Posterior vena cava (tissue), 2 donors: ENCODE results near the gene LDLRAP1. TPM values are rescaled to one million over a fixed set of nuclear protein-coding genes. Genes with fewer than 3 reads are reported as not detected.
"Not testable (repeated sequence)": the region's sequence is repeated elsewhere in the genome, so short reads cannot be mapped to it uniquely, and the experiment has no call there.

Source experiments
- DNase-seq: peaks from one replicate; pipeline ENCODE4 v3.0.0-alpha.2; 2020; ENCODE audit warnings: low spot score
- intact Hi-C, 2 donors: fragments of 100-400 bp; cut with DNase I; formaldehyde crosslinking; loops; one replicate each; pipeline versions ENCODE4 v1.14.1 to v1.14.2; 2022 to 2023
- long read RNA-seq, 2 donors: library from polyadenylated mRNA; unstranded; transcript quantifications; one replicate each; pipeline ENCODE4 v2.0.0, GENCODE V29; 2020 to 2021
- total RNA-seq, 2 donors: library from RNA; stranded (reverse); fragmentation: NEBNext Ultra II Directional; extraction: Animal tissue kit (Norgen Biotek cat#: 25700); gene quantifications; one replicate each; pipeline ENCODE4 v1.2.1, GENCODE V29; 2021
- donor health status: DM: yes; HTN: yes; CAD: no.
- donor health status: DM: yes; HTN: yes; CAD: no.

LDLRAP1 gene
- 10 to 100 TPM; 11.3 to 13.7 TPM for total RNA-seq
- long read RNA-seq, donor 1, transcript LDLRAP1-201 (9 exons, 2,940 nt): major isoform, 5 of 14 reads
- long read RNA-seq, donor 1, partial matches to known transcripts: 1 of 14 reads
- long read RNA-seq, donor 1, other reads (novel, unspliced or antisense): 8 of 14 reads
- long read RNA-seq, donor 2, transcript LDLRAP1-201 (9 exons, 2,940 nt): major isoform, 28 of 62 reads
- long read RNA-seq, donor 2, partial matches to known transcripts: 20 of 62 reads
- long read RNA-seq, donor 2, other reads (novel, unspliced or antisense): 12 of 62 reads

- intact Hi-C loops: no loop called here
- DNase-seq: peak; percentile 93
Observed at GRCh38 chr1:25543425-25544242, at the start of gene LDLRAP1. Gene LDLRAP1 (plus strand): TSS chr1:25543606. CDS start chr1:25543699, 93 bp downstream.

GRCh38 chr1:25494952-25495351 is 48.5 kb upstream of the LDLRAP1 start:
- intact Hi-C loops: no loop called here
- no peak for DNase-seq

GRCh38 chr1:25500694-25501093 is 42.7 kb upstream of the LDLRAP1 start:
- no peak for DNase-seq
- intact Hi-C loops: no loop called here

GRCh38 chr1:25501235-25502058 is 42.0 kb upstream of the LDLRAP1 start:
- intact Hi-C loops: no loop called here
- DNase-seq: no peak

GRCh38 chr1:25502957-25503356 is 40.4 kb upstream of the LDLRAP1 start:
- intact Hi-C loops: no loop called here
- no peak for DNase-seq

GRCh38 chr1:25503551-25504426 is 39.6 kb upstream of the LDLRAP1 start:
- intact Hi-C loops: no loop called here
- no peak for DNase-seq

GRCh38 chr1:25504706-25505595 is 38.5 kb upstream of the LDLRAP1 start:
- DNase-seq: no peak
- intact Hi-C loops: no loop called here

GRCh38 chr1:25505656-25506385 is 37.6 kb upstream of the LDLRAP1 start:
- intact Hi-C loops: no loop called here
- no peak for DNase-seq

- DNase-seq, intact Hi-C loops: not testable (repeated sequence)
Observed at GRCh38 chr1:25506566-25507463, 36.6 kb upstream of the LDLRAP1 start.

- intact Hi-C loops: no loop called here
- peak; percentile 40 for DNase-seq
Observed at GRCh38 chr1:25513666-25514065, 29.7 kb upstream of the LDLRAP1 start.

- intact Hi-C loops: no loop called here
Observed at GRCh38 chr1:25515033-25515432, 28.4 kb upstream of the LDLRAP1 start.

GRCh38 chr1:25516686-25517085 is 26.7 kb upstream of the LDLRAP1 start:
- peak; percentile 23 for DNase-seq

More at GRCh38 chr1:25515033-25515432, 28.4 kb upstream of the LDLRAP1 start:
- peak; percentile 44 for DNase-seq

GRCh38 chr1:25517476-25518394 is 25.7 kb upstream of the LDLRAP1 start:
- intact Hi-C loops: no loop called here
- peak; percentile 66 for DNase-seq

More at GRCh38 chr1:25516686-25517085, 26.7 kb upstream of the LDLRAP1 start:
- intact Hi-C loops: no loop called here

GRCh38 chr1:25519624-25520023 is 23.8 kb upstream of the LDLRAP1 start:
- intact Hi-C loops: loop anchor here (10.0 kb wide), 1 partner anchor 115 kb away; no protein-coding TSS in a partner anchor
- DNase-seq: peak; percentile 35
